ENCODE data around the gene ADARB2.
"Not testable (repeated sequence)": the region's sequence is repeated elsewhere in the genome, so short reads cannot be mapped to it uniquely, and the experiment has no call there.

Gene ADARB2

GRCh38 chr10:1465418-1465911 lies 271.9 kb downstream of the ADARB2 start:
- DNase-seq (ENCODE audit: low read depth in 2 of 2) = no peak

GRCh38 chr10:1464881-1465417 lies 272.4 kb downstream of the ADARB2 start:
- no peak for DNase-seq (ENCODE audit: low read depth in 2 of 2)

GRCh38 chr10:1463971-1464370 lies 273.4 kb downstream of the ADARB2 start:
- DNase-seq (ENCODE audit: low read depth in 2 of 2) = not testable (repeated sequence)

GRCh38 chr10:1462994-1463633 lies 274.2 kb downstream of the ADARB2 start:
- DNase-seq (ENCODE audit: low read depth in 2 of 2) = no peak

GRCh38 chr10:1462521-1462920 lies 274.8 kb downstream of the ADARB2 start:
- DNase-seq (ENCODE audit: low read depth in 2 of 2) = no peak

- DNase-seq (ENCODE audit: low read depth in 2 of 2) = no peak
Observed at GRCh38 chr10:1462032-1462431, 275.3 kb downstream of the ADARB2 start.

- no peak for DNase-seq (ENCODE audit: low read depth in 2 of 2)
Observed at GRCh38 chr10:1461016-1461415, 276.3 kb downstream of the ADARB2 start.

- DNase-seq (ENCODE audit: low read depth in 2 of 2) = not testable (repeated sequence)
Observed at GRCh38 chr10:1459664-1460063, 277.7 kb downstream of the ADARB2 start.

GRCh38 chr10:1454951-1455350 lies 282.4 kb downstream of the ADARB2 start:
- no peak for DNase-seq (ENCODE audit: low read depth in 2 of 2)

GRCh38 chr10:1454428-1454827 lies 282.9 kb downstream of the ADARB2 start:
- no peak for DNase-seq (ENCODE audit: low read depth in 2 of 2)

- no peak for DNase-seq (ENCODE audit: low read depth in 2 of 2)
Observed at GRCh38 chr10:1452777-1453176, 284.5 kb downstream of the ADARB2 start.

GRCh38 chr10:1451941-1452340 lies 285.4 kb downstream of the ADARB2 start:
- no peak for DNase-seq (ENCODE audit: low read depth in 2 of 2)

- DNase-seq (ENCODE audit: low read depth in 2 of 2) = no peak
Observed at GRCh38 chr10:1451362-1451888, 285.9 kb downstream of the ADARB2 start.

- no peak for DNase-seq (ENCODE audit: low read depth in 2 of 2)
Observed at GRCh38 chr10:1449572-1450205, 287.6 kb downstream of the ADARB2 start.

GRCh38 chr10:1449021-1449420 lies 288.3 kb downstream of the ADARB2 start:
- DNase-seq (ENCODE audit: low read depth in 2 of 2) = no peak

GRCh38 chr10:1448252-1448930 lies 288.9 kb downstream of the ADARB2 start:
- no peak for DNase-seq (ENCODE audit: low read depth in 2 of 2)

- DNase-seq (ENCODE audit: low read depth in 2 of 2) = no peak
Observed at GRCh38 chr10:1444826-1445225, 292.5 kb downstream of the ADARB2 start.

GRCh38 chr10:1440897-1441296 lies 296.4 kb downstream of the ADARB2 start:
- no peak for DNase-seq (ENCODE audit: low read depth in 2 of 2)

- no peak for DNase-seq (ENCODE audit: low read depth in 2 of 2)
Observed at GRCh38 chr10:1434912-1435692, 302.2 kb downstream of the ADARB2 start.

GRCh38 chr10:1434202-1434601 lies 303.1 kb downstream of the ADARB2 start:
- no peak for DNase-seq (ENCODE audit: low read depth in 2 of 2)

GRCh38 chr10:1432161-1432560 lies 305.2 kb downstream of the ADARB2 start:
- no peak for DNase-seq (ENCODE audit: low read depth in 2 of 2)

- DNase-seq (ENCODE audit: low read depth in 2 of 2) = no peak
Observed at GRCh38 chr10:1431229-1431628, 306.1 kb downstream of the ADARB2 start.
